RWPE2 (cell line): ENCODE measurements around the gene GJA3.
A peak's percentile ranks its signal among the peaks of the same experiment; 100 is the strongest.

Experiments used
- ATAC-seq: fragments of 200-7000 bp; cut with Tn5 transposase; 3 replicates; pipeline ENCODE4 v1.9.1; 2021; ENCODE audit warnings: low read depth
- DNase-seq: peaks from one replicate; pipeline ENCODE4 v3.0.0-alpha.2; 2020; ENCODE audit warnings: low spot score
- H3K27ac ChIP-seq: fragments of 450-650 bp; 2 replicates; pipeline ENCODE4 v1.5.1; 2017; ENCODE audit warnings: mild to moderate bottlenecking; ENCODE audit not compliant: poor library complexity, severe bottlenecking
- H3K27me3 ChIP-seq: fragments of 250-450 bp; sonication (Bioruptor Pico); 2 replicates; pipeline ENCODE4 v1.5.1; 2021; ENCODE audit warnings: mild to moderate bottlenecking, moderate library complexity; ENCODE audit not compliant: insufficient read depth, poor library complexity, severe bottlenecking
- H3K36me3 ChIP-seq: fragments of 250-450 bp; sonication (Bioruptor Pico); 2 replicates; pipeline ENCODE4 v1.5.1; 2020; ENCODE audit warnings: low read depth, mild to moderate bottlenecking, moderate library complexity
- H3K4me1 ChIP-seq: fragments of 250-450 bp; sonication (Bioruptor Pico); 2 replicates; pipeline ENCODE4 v1.5.1; 2021; ENCODE audit warnings: mild to moderate bottlenecking, moderate library complexity; ENCODE audit not compliant: insufficient read depth, poor library complexity, severe bottlenecking
- H3K4me3 ChIP-seq: fragments of 250-450 bp; sonication (Bioruptor Pico); 2 replicates; pipeline ENCODE4 v1.5.1; 2021; ENCODE audit warnings: mild to moderate bottlenecking, moderate library complexity; ENCODE audit not compliant: severe bottlenecking
- H3K9me3 ChIP-seq: fragments of 250-450 bp; sonication (Bioruptor Pico); 2 replicates; pipeline ENCODE4 v1.5.1; 2021; ENCODE audit warnings: mild to moderate bottlenecking, moderate library complexity; ENCODE audit not compliant: severe bottlenecking
- CTCF ChIP-seq: fragments of 450-650 bp; IDR thresholded peaks from one replicate; pipeline ENCODE4 v1.5.1; 2017; ENCODE audit warnings: mild to moderate bottlenecking, moderate library complexity; ENCODE audit not compliant: poor library complexity, severe bottlenecking

GJA3 gene

GRCh38 chr13:20127562-20128458, 33.0 kb downstream of the GJA3 start:
- peak; percentile 71 for ATAC-seq
- H3K27me3 ChIP-seq: peaks cover 6% of the 10 kb centered on the region
- H3K27ac ChIP-seq: no peak overlapping the region
- H3K4me3 ChIP-seq: peak overlapping the region; percentile 32
- H3K9me3 ChIP-seq: no peaks in the 10 kb centered on the region
- DNase-seq: no peak
- H3K4me1 ChIP-seq: peaks cover 3% of the 10 kb centered on the region
- no peak for TF ChIP-seq CTCF
- no peaks in the 10 kb centered on the region for H3K36me3 ChIP-seq

- H3K27ac ChIP-seq: no peak overlapping the region
- H3K27me3 ChIP-seq: peaks cover 6% of the 10 kb centered on the region
- H3K36me3 ChIP-seq: no peaks in the 10 kb centered on the region
- no peak for TF ChIP-seq CTCF
- H3K4me3 ChIP-seq: peak overlapping the region; percentile 32
- H3K4me1 ChIP-seq: peaks cover 3% of the 10 kb centered on the region
- DNase-seq (no peak), ATAC-seq (no peak)
- H3K9me3 ChIP-seq: no peaks in the 10 kb centered on the region
Observed at GRCh38 chr13:20127262-20127561, 33.6 kb downstream of the GJA3 start.

- H3K4me3 ChIP-seq: no peak overlapping the region
- peaks cover 6% of the 10 kb centered on the region for H3K27me3 ChIP-seq
- ATAC-seq (no peak), DNase-seq (no peak)
- no peak overlapping the region for H3K27ac ChIP-seq
- no peak for TF ChIP-seq CTCF
- no peaks in the 10 kb centered on the region for H3K36me3 ChIP-seq
- H3K4me1 ChIP-seq: peaks cover 3% of the 10 kb centered on the region
- no peaks in the 10 kb centered on the region for H3K9me3 ChIP-seq
Observed at GRCh38 chr13:20126541-20127261, 34.2 kb downstream of the GJA3 start.

- no peak overlapping the region for H3K4me3 ChIP-seq
- no peak for TF ChIP-seq CTCF
- no peaks in the 10 kb centered on the region for H3K9me3 ChIP-seq
- H3K36me3 ChIP-seq: no peaks in the 10 kb centered on the region
- ATAC-seq (no peak), DNase-seq (no peak)
- no peak overlapping the region for H3K27ac ChIP-seq
- H3K4me1 ChIP-seq: peaks cover 3% of the 10 kb centered on the region
- peaks cover 6% of the 10 kb centered on the region for H3K27me3 ChIP-seq
Observed at GRCh38 chr13:20125783-20126165, 35.1 kb downstream of the GJA3 start.
